Measurements from ENCODE around the gene RNF113B. TPM values are rescaled to one million over a fixed set of nuclear protein-coding genes. Genes with fewer than 3 reads are reported as not detected.

The RNF113B gene
- total and polyA plus RNA-seq, 2 of the 4 experiments (the other 2 are of a cell fraction): not detected

DNA sequence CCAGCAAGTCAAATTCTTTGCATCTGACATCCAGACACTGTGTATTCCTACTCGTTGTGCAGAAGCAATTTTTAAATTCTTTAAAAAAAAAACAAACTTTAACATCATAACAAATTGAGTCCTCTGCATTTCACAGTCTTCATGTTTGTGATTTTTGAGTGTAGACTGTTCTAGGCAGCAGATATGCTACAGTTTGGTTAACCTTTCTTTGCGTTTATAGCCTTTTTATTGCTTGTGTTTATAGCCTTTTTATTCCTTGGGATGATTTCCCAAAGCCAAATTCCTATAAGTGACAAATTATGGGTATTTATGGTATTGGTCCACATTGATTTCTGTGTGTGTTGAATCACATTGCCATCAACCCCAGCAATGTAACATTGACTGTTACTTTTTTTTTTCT is 14.9 kb upstream of the RNF113B start:
- Histone ChIP-seq H3K4me1 (ENCODE audit: control insufficient read depth, insufficient read depth, low read length) (peaks cover 28% of the 10 kb centered on the region), H3K23ac (ENCODE audit: low read depth, low read length) (peak overlapping the region; percentile 53; the same call in 1 of the 2 replicates), H3K79me1 (ENCODE audit: low read depth in 1 of 2, low read length in 2 of 2) (peaks cover 57 to 76% of the 10 kb centered on the region in 2 experiments), H3K4me3 (ENCODE audit: insufficient read depth, low read depth, low read length) (no peak overlapping the region), H2BK5ac (ENCODE audit: low read depth, low read length, poor library complexity, severe bottlenecking) (peak overlapping the region; percentile 82), H3K27me3 (ENCODE audit: control insufficient read depth, insufficient read depth, low read length) (no peaks in the 10 kb centered on the region), H4K91ac (ENCODE audit: insufficient read depth, low read depth, low read length) (no peak overlapping the region), H2AK5ac (ENCODE audit: low read depth, low read length) (no peak overlapping the region), H4K5ac (ENCODE audit: low read depth, low read length) (no peak overlapping the region), H3K4me2 (ENCODE audit: low read depth, low read length) (peak overlapping the region; percentile 18; the same call in 1 of the 2 replicates), H2AK9ac (replicated peaks; ENCODE audit: low read depth, low read length, poor library complexity) (no peak overlapping the region), H3K9ac (ENCODE audit: low read depth, low read length) (no peak overlapping the region), H4K8ac (ENCODE audit: low read depth in 2 of 2, low read length in 2 of 2) (no peak overlapping the region; a peak in 1 of 4 replicates), H3K18ac (ENCODE audit: low read depth, low read length) (peak overlapping the region; percentile 31; the same call in 1 of the 2 replicates), H3K9me3 (ENCODE audit: control insufficient read depth, insufficient read depth, low read length) (no peaks in the 10 kb centered on the region), H3K4ac (ENCODE audit: low read depth, low read length) (peak overlapping the region; percentile 66), H2BK20ac (ENCODE audit: low read depth, low read length) (peak overlapping the region; percentile 73), H3K9me1 (ENCODE audit: insufficient read depth, low read length) (peaks cover 30% of the 10 kb centered on the region), H3K27ac (ENCODE audit: insufficient read depth, low read length) (peak overlapping the region; percentile 74; the same call in 1 of the 2 replicates), H4K20me1 (ENCODE audit: insufficient read depth, low read length) (peaks cover 44% of the 10 kb centered on the region), H3K56ac (ENCODE audit: extremely low read depth, insufficient read depth, low read length) (peak overlapping the region; percentile 42; the same call in 1 of the 2 replicates), H3K36me3 (ENCODE audit: control insufficient read depth, insufficient read depth, low read length) (peaks cover 2% of the 10 kb centered on the region), H2BK15ac (ENCODE audit: low read depth, low read length) (no peak overlapping the region), H2AFZ (replicated peaks; ENCODE audit: low read length, poor library complexity) (no peak overlapping the region), H3K14ac (replicated peaks; ENCODE audit: low read depth, low read length) (0 out of 2 replicates have a peak overlapping the region, but pooled peaks have one; percentile 3), H2BK120ac (ENCODE audit: low read depth, low read length) (peak overlapping the region; percentile 42)
- in situ Hi-C loops (cut with MboI; ENCODE audit: low sequenced_read_pairs): no loop called here
- intact Hi-C loops (cut with micrococcal nuclease): loop anchor here (10.0 kb wide), 1 partner anchor 1057 kb away; no protein-coding TSS in a partner anchor
- no peak for DNase-seq
- WGBS, 2 experiments (ENCODE audit: extremely low coverage in 2 of 2, insufficient read length in 1 of 2): no CpG with 5 or more reads among the region's 2 CpGs
- dilution Hi-C loops (cut with HindIII; ENCODE audit: low sequenced_read_pairs, unreplicated experiment): no loop called here
- POLR2A ChIA-PET (ENCODE audit: unreplicated experiment): no interaction called here
- no peak for TF ChIP-seq RCOR1 (IDR thresholded peaks at IDR 0.05; ENCODE audit: insufficient replicate concordance, low read length)
- TF ChIP-seq, protein P1, sequence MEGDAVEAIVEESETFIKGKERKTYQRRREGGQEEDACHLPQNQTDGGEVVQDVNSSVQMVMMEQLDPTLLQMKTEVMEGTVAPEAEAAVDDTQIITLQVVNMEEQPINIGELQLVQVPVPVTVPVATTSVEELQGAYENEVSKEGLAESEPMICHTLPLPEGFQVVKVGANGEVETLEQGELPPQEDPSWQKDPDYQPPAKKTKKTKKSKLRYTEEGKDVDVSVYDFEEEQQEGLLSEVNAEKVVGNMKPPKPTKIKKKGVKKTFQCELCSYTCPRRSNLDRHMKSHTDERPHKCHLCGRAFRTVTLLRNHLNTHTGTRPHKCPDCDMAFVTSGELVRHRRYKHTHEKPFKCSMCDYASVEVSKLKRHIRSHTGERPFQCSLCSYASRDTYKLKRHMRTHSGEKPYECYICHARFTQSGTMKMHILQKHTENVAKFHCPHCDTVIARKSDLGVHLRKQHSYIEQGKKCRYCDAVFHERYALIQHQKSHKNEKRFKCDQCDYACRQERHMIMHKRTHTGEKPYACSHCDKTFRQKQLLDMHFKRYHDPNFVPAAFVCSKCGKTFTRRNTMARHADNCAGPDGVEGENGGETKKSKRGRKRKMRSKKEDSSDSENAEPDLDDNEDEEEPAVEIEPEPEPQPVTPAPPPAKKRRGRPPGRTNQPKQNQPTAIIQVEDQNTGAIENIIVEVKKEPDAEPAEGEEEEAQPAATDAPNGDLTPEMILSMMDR (conservative IDR thresholded peaks at IDR 0.05; ENCODE audit: low read depth, low read length): no peak
- no peak for TF ChIP-seq RFX5 (IDR thresholded peaks at IDR 0.05; ENCODE audit: low read depth, low read length)
- no peak for TF ChIP-seq FOS (IDR thresholded peaks at IDR 0.05; ENCODE audit: low read depth, low read length)
- TF ChIP-seq CEBPB (IDR thresholded peaks at IDR 0.05; ENCODE audit: low read depth, low read length): no peak
- no peak for TF ChIP-seq MAFK (IDR thresholded peaks at IDR 0.05; ENCODE audit: low read depth, low read length)
- no peak for TF ChIP-seq RAD21 (IDR thresholded peaks at IDR 0.05; ENCODE audit: low read length)
- no peak for TF ChIP-seq BHLHE40 (IDR thresholded peaks at IDR 0.05; ENCODE audit: low read depth, low read length)
- no peak for TF ChIP-seq MXI1 (IDR thresholded peaks at IDR 0.05; ENCODE audit: borderline replicate concordance, low read depth, low read length)
- TF ChIP-seq CHD1 (IDR thresholded peaks at IDR 0.05; ENCODE audit: low read depth, low read length): no peak
- CTCF ChIA-PET: no interaction called here
- ATAC-seq (ENCODE audit: low read depth): peak; percentile 86
- BruUV-seq (replicated peaks): no TSS peak
